Panc1 (cell line): ENCODE data around the gene C1S.

Source experiments
- CTCF ChIP-seq: fragments of 450-650 bp; IDR thresholded peaks from 2 replicates; pipeline ENCODE4 v1.5.1; 2017; ENCODE audit warnings: mild to moderate bottlenecking
- POLR2AphosphoS5 ChIP-seq: IDR thresholded peaks from 2 replicates; pipeline ENCODE4 v1.6.1; 2012; ENCODE audit warnings: mild to moderate bottlenecking, low read depth, low read length, moderate library complexity

- TF ChIP-seq POLR2AphosphoS5 (no peak), CTCF (no peak)
These were observed 47.4 kb upstream of the C1S start for GRCh38 chr12:7013101-7013500.
